ENCODE measurements around the gene RNASEL. TPM values are rescaled to one million over a fixed set of nuclear protein-coding genes. Genes with fewer than 3 reads are reported as not detected.

The RNASEL gene
- total RNA-seq, 2 experiments from 2014 or later = 3.7 TPM

- intact Hi-C loops (cut with micrococcal nuclease) = no loop called here
- ATAC-seq (no peak), DNase-seq (no peak)
- ChIA-PET POLR2A (interaction anchor here (1.5 kb wide), 1 partner anchor 8 kb away, joined by 4 read pairs; no protein-coding TSS in a partner anchor), CTCF (interaction anchor here (1.4 kb wide), 1 partner anchor 24 kb away, joined by 3 read pairs; no protein-coding TSS in a partner anchor)
- Mint-ChIP-seq H3K27ac (no peak overlapping the region), H3K9me3 (no peaks in the 10 kb centered on the region), H3K27me3 (no peaks in the 10 kb centered on the region), H3K4me3 (no peak overlapping the region), H3K36me3 (ENCODE audit: low read depth) (peaks cover 25% of the 10 kb centered on the region), H3K4me1 (ENCODE audit: low read depth) (peaks cover 3% of the 10 kb centered on the region)
- TF ChIP-seq, protein P1, sequence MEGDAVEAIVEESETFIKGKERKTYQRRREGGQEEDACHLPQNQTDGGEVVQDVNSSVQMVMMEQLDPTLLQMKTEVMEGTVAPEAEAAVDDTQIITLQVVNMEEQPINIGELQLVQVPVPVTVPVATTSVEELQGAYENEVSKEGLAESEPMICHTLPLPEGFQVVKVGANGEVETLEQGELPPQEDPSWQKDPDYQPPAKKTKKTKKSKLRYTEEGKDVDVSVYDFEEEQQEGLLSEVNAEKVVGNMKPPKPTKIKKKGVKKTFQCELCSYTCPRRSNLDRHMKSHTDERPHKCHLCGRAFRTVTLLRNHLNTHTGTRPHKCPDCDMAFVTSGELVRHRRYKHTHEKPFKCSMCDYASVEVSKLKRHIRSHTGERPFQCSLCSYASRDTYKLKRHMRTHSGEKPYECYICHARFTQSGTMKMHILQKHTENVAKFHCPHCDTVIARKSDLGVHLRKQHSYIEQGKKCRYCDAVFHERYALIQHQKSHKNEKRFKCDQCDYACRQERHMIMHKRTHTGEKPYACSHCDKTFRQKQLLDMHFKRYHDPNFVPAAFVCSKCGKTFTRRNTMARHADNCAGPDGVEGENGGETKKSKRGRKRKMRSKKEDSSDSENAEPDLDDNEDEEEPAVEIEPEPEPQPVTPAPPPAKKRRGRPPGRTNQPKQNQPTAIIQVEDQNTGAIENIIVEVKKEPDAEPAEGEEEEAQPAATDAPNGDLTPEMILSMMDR (IDR thresholded peaks at IDR 0.05) = no peak
These were observed 14.9 kb downstream of the RNASEL start for GRCh38 chr1:182574156-182574555.

DNA sequence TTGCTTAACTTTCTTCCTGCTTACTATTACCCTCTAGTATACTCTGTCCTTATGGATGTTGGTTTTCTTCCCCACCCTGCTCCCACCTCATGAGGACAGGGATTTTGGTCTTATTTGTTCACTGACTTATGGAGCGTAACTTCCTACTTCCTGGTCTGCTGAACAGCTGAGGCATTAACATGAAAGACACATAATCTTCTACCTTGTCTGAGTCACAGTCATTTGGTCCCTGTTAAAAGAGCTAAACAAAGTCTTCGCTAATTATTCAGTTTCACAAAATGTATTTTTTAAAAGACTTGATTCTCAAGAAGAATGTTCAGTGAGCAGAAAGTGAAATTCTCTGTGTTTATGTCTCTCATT is 18.5 kb downstream of the RNASEL start:
- TF ChIP-seq, protein P1 (IDR thresholded peaks at IDR 0.05) = no peak
- POLR2A ChIA-PET = no interaction called here
- CTCF ChIA-PET = interaction anchor here (1.4 kb wide), 1 partner anchor 10 kb away, joined by 3 read pairs; no protein-coding TSS in a partner anchor
- Mint-ChIP-seq H3K36me3 (ENCODE audit: low read depth) (peaks cover 10% of the 10 kb centered on the region), H3K4me3 (no peak overlapping the region), H3K4me1 (ENCODE audit: low read depth) (no peaks in the 10 kb centered on the region), H3K27ac (no peak overlapping the region), H3K27me3 (no peaks in the 10 kb centered on the region), H3K9me3 (no peaks in the 10 kb centered on the region)
- DNase-seq (no peak), ATAC-seq (no peak)
- intact Hi-C loops (cut with micrococcal nuclease) = no loop called here

GRCh38 chr1:182569939-182570610 is 19.0 kb downstream of the RNASEL start:
- Mint-ChIP-seq H3K27ac (no peak overlapping the region), H3K9me3 (no peaks in the 10 kb centered on the region), H3K27me3 (no peaks in the 10 kb centered on the region), H3K4me1 (ENCODE audit: low read depth) (no peaks in the 10 kb centered on the region), H3K36me3 (ENCODE audit: low read depth) (peaks cover 8% of the 10 kb centered on the region), H3K4me3 (no peak overlapping the region)
- POLR2A ChIA-PET = no interaction called here
- CTCF ChIA-PET = interaction anchor here (1.4 kb wide), 1 partner anchor 25 kb away, joined by 9 read pairs; no protein-coding TSS in a partner anchor
- intact Hi-C loops (cut with micrococcal nuclease) = no loop called here
- no peak for DNase-seq
- no peak for ATAC-seq
- TF ChIP-seq, protein P1 (IDR thresholded peaks at IDR 0.05) = no peak

GRCh38 chr1:182568647-182569284 is 20.3 kb downstream of the RNASEL start:
- ChIA-PET POLR2A (no interaction called here), CTCF (interaction anchor here (0.8 to 1.4 kb wide), 2 partner anchors 10 to 27 kb away, joined by 3 to 9 read pairs; no protein-coding TSS in a partner anchor)
- no peaks in the 10 kb centered on the region for H3K27me3 Mint-ChIP-seq
- H3K9me3 Mint-ChIP-seq = no peaks in the 10 kb centered on the region
- no peak overlapping the region for H3K4me3 Mint-ChIP-seq
- no peaks in the 10 kb centered on the region for H3K4me1 Mint-ChIP-seq (ENCODE audit: low read depth)
- H3K27ac Mint-ChIP-seq = no peak overlapping the region
- H3K36me3 Mint-ChIP-seq (ENCODE audit: low read depth) = peaks cover 5% of the 10 kb centered on the region
- ATAC-seq (no peak), DNase-seq (no peak)
- TF ChIP-seq, protein P1 (IDR thresholded peaks at IDR 0.05) = no peak
- intact Hi-C loops (cut with micrococcal nuclease) = no loop called here

DNA sequence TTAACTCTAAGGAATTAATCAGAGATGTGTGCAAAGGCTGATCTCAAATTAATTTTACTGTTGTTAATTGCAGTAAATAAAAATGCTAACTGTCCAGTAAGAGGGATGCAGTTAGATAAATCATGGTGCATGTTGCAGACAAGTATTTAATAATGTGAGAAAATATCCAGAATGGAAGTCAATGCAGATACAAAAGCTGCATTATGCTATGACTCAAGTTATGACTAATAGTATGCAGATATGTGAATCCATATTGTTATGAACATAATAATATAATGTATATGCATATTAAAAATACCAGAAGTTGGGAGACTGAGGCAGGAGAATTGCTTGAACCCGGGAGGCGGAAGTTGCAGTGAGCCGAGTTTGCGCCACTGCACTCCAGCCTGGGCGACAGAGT is 21.4 kb downstream of the RNASEL start:
- ChIA-PET CTCF (no interaction called here), POLR2A (no interaction called here)
- TF ChIP-seq, protein P1 (IDR thresholded peaks at IDR 0.05) = no peak
- no peak overlapping the region for H3K4me3 Mint-ChIP-seq
- no peaks in the 10 kb centered on the region for H3K9me3 Mint-ChIP-seq
- no peak overlapping the region for H3K27ac Mint-ChIP-seq
- ATAC-seq = no peak
- no peaks in the 10 kb centered on the region for H3K4me1 Mint-ChIP-seq (ENCODE audit: low read depth)
- no peak for DNase-seq
- intact Hi-C loops (cut with micrococcal nuclease) = no loop called here
- no peaks in the 10 kb centered on the region for H3K27me3 Mint-ChIP-seq
- H3K36me3 Mint-ChIP-seq (ENCODE audit: low read depth) = no peaks in the 10 kb centered on the region
